ENCODE data around the gene CD63.

The CD63 gene

GRCh38 chr12:55728939-55729818 is at the start of gene CD63 (continued):
- TF ChIP-seq REST (tag by site-specific recombination; IDR thresholded peaks at IDR 0.05) = no peak
- TF ChIP-seq ZNF692 (tag by site-specific recombination; IDR thresholded peaks at IDR 0.05) = peak; percentile 69; the same call in 1 of the 2 replicates
- no peak for TF ChIP-seq ZNF2 (tag by site-specific recombination; IDR thresholded peaks at IDR 0.05)
- peak; percentile 93 for TF ChIP-seq HIC1 (tag by site-specific recombination; IDR thresholded peaks at IDR 0.05)
- TF ChIP-seq ZBTB1 (tag by site-specific recombination; IDR thresholded peaks at IDR 0.05) = no peak
- no peak for TF ChIP-seq ZNF560 (tag by site-specific recombination; IDR thresholded peaks at IDR 0.05; ENCODE audit: borderline replicate concordance)
- TF ChIP-seq GLIS2 (tag by site-specific recombination; IDR thresholded peaks at IDR 0.05) = peak; percentile 98
- TF ChIP-seq ZNF311 (tag by site-specific recombination; IDR thresholded peaks at IDR 0.05; ENCODE audit: borderline replicate concordance) = no peak
- no peak for TF ChIP-seq ZNF112 (tag by site-specific recombination; IDR thresholded peaks at IDR 0.05)
- no peak for TF ChIP-seq PRDM4 (tag by site-specific recombination; IDR thresholded peaks at IDR 0.05)
- TF ChIP-seq ZIC2 (tag by site-specific recombination; IDR thresholded peaks at IDR 0.05) = peak; percentile 83
- TF ChIP-seq ZNF639 (tag by site-specific recombination; IDR thresholded peaks at IDR 0.05) = no peak
- TF ChIP-seq ZNF148 (tag by site-specific recombination; IDR thresholded peaks at IDR 0.05; ENCODE audit: borderline replicate concordance) = no peak
- peak; percentile 99 for TF ChIP-seq GLIS1 (tag by site-specific recombination; IDR thresholded peaks at IDR 0.05)
- TF ChIP-seq ZNF677 (tag by site-specific recombination; IDR thresholded peaks at IDR 0.05) = no peak
- TF ChIP-seq ZBTB17 (tag by site-specific recombination; IDR thresholded peaks at IDR 0.05) = no peak; the same call in 1 of the 2 replicates
- no peak for TF ChIP-seq SETDB1 (IDR thresholded peaks at IDR 0.05; ENCODE audit: insufficient read length, low read length)
- TF ChIP-seq ZNF10 (tag by site-specific recombination; IDR thresholded peaks at IDR 0.05) = no peak
- peak; percentile 47 for TF ChIP-seq SP3 (tag by site-specific recombination; IDR thresholded peaks at IDR 0.05)
- no peak for TF ChIP-seq ZNF211 (tag by site-specific recombination; IDR thresholded peaks at IDR 0.05; ENCODE audit: low read depth)
- no peak for TF ChIP-seq ZNF239 (tag by site-specific recombination; IDR thresholded peaks at IDR 0.05)
- peak; percentile 44; the same call in 1 of the 2 replicates for TF ChIP-seq ZFP69B (tag by site-specific recombination; IDR thresholded peaks at IDR 0.05)
- TF ChIP-seq ZNF155 (tag by site-specific recombination; IDR thresholded peaks at IDR 0.05) = no peak
- no peak for TF ChIP-seq ZNF114 (tag by site-specific recombination; IDR thresholded peaks at IDR 0.05)
- peak; percentile 74; the same call in 1 of the 2 replicates for TF ChIP-seq ZNF580 (tag by site-specific recombination; IDR thresholded peaks at IDR 0.05)
